ENCODE results near the gene PPARA. TPM values are rescaled to one million over a fixed set of nuclear protein-coding genes. Genes with fewer than 3 reads are reported as not detected.

Gene PPARA
- total RNA-seq, 2 experiments from 2014 or later: 17.9 to 18.1 TPM

- Mint-ChIP-seq H3K9me3 (ENCODE audit: insufficient read depth) (no peaks in the 10 kb centered on the region), H3K4me1 (ENCODE audit: low read depth) (peaks cover 32% of the 10 kb centered on the region), H3K27ac (peak overlapping the region; percentile 84), H3K4me3 (peak overlapping the region; percentile 7), H3K27me3 (ENCODE audit: low read depth) (no peaks in the 10 kb centered on the region), H3K36me3 (ENCODE audit: low read depth) (peaks cover 42% of the 10 kb centered on the region)
- CTCF ChIA-PET: interaction anchor here (0.9 to 2.0 kb wide), 3 partner anchors 10 to 57 kb away, joined by 3 to 11 read pairs (median 3); partner anchors contain the start of genes CDPF1 and GTSE1
- ATAC-seq: peak; percentile 68
- DNase-seq: peak; percentile 57
- POLR2A ChIA-PET: interaction anchor here (1.0 kb wide), 1 partner anchor 16 kb away, joined by 3 read pairs; no protein-coding TSS in a partner anchor
Measured at GRCh38 chr22:46239261-46240048, 89.1 kb downstream of the PPARA start.

GRCh38 chr22:46240073-46240472, 89.7 kb downstream of the PPARA start:
- POLR2A ChIA-PET: interaction anchor here (1.0 kb wide), 1 partner anchor 15 kb away, joined by 3 read pairs; no protein-coding TSS in a partner anchor

GRCh38 chr22:46240506-46240905, 90.2 kb downstream of the PPARA start:
- Mint-ChIP-seq H3K4me3 (peak overlapping the region; percentile 22), H3K9me3 (ENCODE audit: insufficient read depth) (no peaks in the 10 kb centered on the region), H3K36me3 (ENCODE audit: low read depth) (peaks cover 40% of the 10 kb centered on the region), H3K27ac (peak overlapping the region; percentile 84), H3K4me1 (ENCODE audit: low read depth) (peaks cover 32% of the 10 kb centered on the region), H3K27me3 (ENCODE audit: low read depth) (no peaks in the 10 kb centered on the region)
- CTCF ChIA-PET: interaction anchor here (0.9 to 2.0 kb wide), 3 partner anchors 9 to 56 kb away, joined by 3 to 11 read pairs (median 3); partner anchors contain the start of genes CDPF1 and GTSE1
- ATAC-seq (no peak), DNase-seq (no peak)
- POLR2A ChIA-PET: interaction anchor here (1.0 kb wide), 1 partner anchor 15 kb away, joined by 3 read pairs; no protein-coding TSS in a partner anchor

More at GRCh38 chr22:46240073-46240472, 89.7 kb downstream of the PPARA start:
- CTCF ChIA-PET: interaction anchor here (0.9 to 2.0 kb wide), 3 partner anchors 10 to 56 kb away, joined by 3 to 11 read pairs (median 3); partner anchors contain the start of genes CDPF1 and GTSE1
- peaks cover 41% of the 10 kb centered on the region for H3K36me3 Mint-ChIP-seq (ENCODE audit: low read depth)
- peaks cover 32% of the 10 kb centered on the region for H3K4me1 Mint-ChIP-seq (ENCODE audit: low read depth)
- DNase-seq (no peak), ATAC-seq (peak; percentile 31)
- no peaks in the 10 kb centered on the region for H3K9me3 Mint-ChIP-seq (ENCODE audit: insufficient read depth)
- no peaks in the 10 kb centered on the region for H3K27me3 Mint-ChIP-seq (ENCODE audit: low read depth)
- peak overlapping the region; percentile 22 for H3K4me3 Mint-ChIP-seq
- peak overlapping the region; percentile 84 for H3K27ac Mint-ChIP-seq

- H3K27me3 Mint-ChIP-seq (ENCODE audit: low read depth): no peaks in the 10 kb centered on the region
- DNase-seq: no peak
- peak overlapping the region; percentile 84 for H3K27ac Mint-ChIP-seq
- CTCF ChIA-PET: interaction anchor here (2.2 kb wide), 1 partner anchor 235 kb away, joined by 5 read pairs; no protein-coding TSS in a partner anchor
- no peak overlapping the region for H3K4me3 Mint-ChIP-seq
- peaks cover 32% of the 10 kb centered on the region for H3K4me1 Mint-ChIP-seq (ENCODE audit: low read depth)
- ATAC-seq: no peak
- POLR2A ChIA-PET: interaction anchor here (1.0 kb wide), 1 partner anchor 9 kb away, joined by 3 read pairs; the partner anchor contains the start of gene CDPF1
- peaks cover 39% of the 10 kb centered on the region for H3K36me3 Mint-ChIP-seq (ENCODE audit: low read depth)
- no peaks in the 10 kb centered on the region for H3K9me3 Mint-ChIP-seq (ENCODE audit: insufficient read depth)
Measured at GRCh38 chr22:46240907-46241306, 90.6 kb downstream of the PPARA start.

- ChIA-PET POLR2A (interaction anchor here (1.0 kb wide), 1 partner anchor 9 kb away, joined by 3 read pairs; the partner anchor contains the start of gene CDPF1), CTCF (interaction anchor here (2.2 kb wide), 1 partner anchor 235 kb away, joined by 5 read pairs; no protein-coding TSS in a partner anchor)
- Mint-ChIP-seq H3K4me1 (ENCODE audit: low read depth) (peaks cover 32% of the 10 kb centered on the region), H3K27ac (no peak overlapping the region), H3K4me3 (no peak overlapping the region), H3K27me3 (ENCODE audit: low read depth) (no peaks in the 10 kb centered on the region), H3K36me3 (ENCODE audit: low read depth) (peaks cover 40% of the 10 kb centered on the region), H3K9me3 (ENCODE audit: insufficient read depth) (no peaks in the 10 kb centered on the region)
- DNase-seq (no peak), ATAC-seq (no peak)
Measured at GRCh38 chr22:46241396-46242007, 91.2 kb downstream of the PPARA start.

- H3K27me3 Mint-ChIP-seq (ENCODE audit: low read depth): no peaks in the 10 kb centered on the region
- ATAC-seq (no peak), DNase-seq (no peak)
- no peaks in the 10 kb centered on the region for H3K9me3 Mint-ChIP-seq (ENCODE audit: insufficient read depth)
- H3K36me3 Mint-ChIP-seq (ENCODE audit: low read depth): peaks cover 35% of the 10 kb centered on the region
- CTCF ChIA-PET: interaction anchor here (2.2 kb wide), 1 partner anchor 236 kb away, joined by 5 read pairs; no protein-coding TSS in a partner anchor
- H3K4me1 Mint-ChIP-seq (ENCODE audit: low read depth): peaks cover 32% of the 10 kb centered on the region
- no peak overlapping the region for H3K4me3 Mint-ChIP-seq
- no peak overlapping the region for H3K27ac Mint-ChIP-seq
- POLR2A ChIA-PET: interaction anchor here (1.0 kb wide), 1 partner anchor 8 kb away, joined by 3 read pairs; the partner anchor contains the start of gene CDPF1
Measured at GRCh38 chr22:46242076-46242475, 91.8 kb downstream of the PPARA start.

GRCh38 chr22:46244771-46245170, 94.4 kb downstream of the PPARA start:
- no peak for ATAC-seq
- no peaks in the 10 kb centered on the region for H3K27me3 Mint-ChIP-seq (ENCODE audit: low read depth)
- H3K4me3 Mint-ChIP-seq: no peak overlapping the region
- no peak overlapping the region for H3K27ac Mint-ChIP-seq
- ChIA-PET POLR2A (interaction anchor here (0.8 to 1.0 kb wide), 2 partner anchors 51 to 53 kb away, joined by 3 read pairs; no protein-coding TSS in a partner anchor), CTCF (no interaction called here)
- no peak for DNase-seq
- H3K36me3 Mint-ChIP-seq (ENCODE audit: low read depth): peaks cover 26% of the 10 kb centered on the region
- peaks cover 36% of the 10 kb centered on the region for H3K4me1 Mint-ChIP-seq (ENCODE audit: low read depth)
- H3K9me3 Mint-ChIP-seq (ENCODE audit: insufficient read depth): no peaks in the 10 kb centered on the region

GRCh38 chr22:46245511-46245910, 95.2 kb downstream of the PPARA start:
- no peak overlapping the region for H3K4me3 Mint-ChIP-seq
- POLR2A ChIA-PET: interaction anchor here (0.8 kb wide), 1 partner anchor 51 kb away, joined by 3 read pairs; no protein-coding TSS in a partner anchor

GRCh38 chr22:46246178-46246577, 95.9 kb downstream of the PPARA start:
- Mint-ChIP-seq H3K4me3 (no peak overlapping the region), H3K27ac (no peak overlapping the region), H3K36me3 (ENCODE audit: low read depth) (peaks cover 23% of the 10 kb centered on the region), H3K4me1 (ENCODE audit: low read depth) (peaks cover 28% of the 10 kb centered on the region), H3K27me3 (ENCODE audit: low read depth) (no peaks in the 10 kb centered on the region), H3K9me3 (ENCODE audit: insufficient read depth) (no peaks in the 10 kb centered on the region)
- DNase-seq (no peak), ATAC-seq (no peak)
- ChIA-PET POLR2A (no interaction called here), CTCF (no interaction called here)

More at GRCh38 chr22:46245511-46245910, 95.2 kb downstream of the PPARA start:
- Mint-ChIP-seq H3K9me3 (ENCODE audit: insufficient read depth) (no peaks in the 10 kb centered on the region), H3K27me3 (ENCODE audit: low read depth) (no peaks in the 10 kb centered on the region), H3K4me1 (ENCODE audit: low read depth) (peaks cover 29% of the 10 kb centered on the region), H3K36me3 (ENCODE audit: low read depth) (peaks cover 26% of the 10 kb centered on the region), H3K27ac (no peak overlapping the region)
- CTCF ChIA-PET: no interaction called here
- ATAC-seq (no peak), DNase-seq (no peak)

GRCh38 chr22:46247443-46247975, 97.2 kb downstream of the PPARA start:
- no peak overlapping the region for H3K4me3 Mint-ChIP-seq
- POLR2A ChIA-PET: no interaction called here
- no peaks in the 10 kb centered on the region for H3K27me3 Mint-ChIP-seq (ENCODE audit: low read depth)

More at GRCh38 chr22:46247443-46247975, 97.2 kb downstream of the PPARA start:
- CTCF ChIA-PET: no interaction called here
- ATAC-seq: no peak
- Mint-ChIP-seq H3K36me3 (ENCODE audit: low read depth) (peaks cover 20% of the 10 kb centered on the region), H3K9me3 (ENCODE audit: insufficient read depth) (no peaks in the 10 kb centered on the region), H3K4me1 (ENCODE audit: low read depth) (peaks cover 29% of the 10 kb centered on the region), H3K27ac (no peak overlapping the region)
- no peak for DNase-seq

Data from activated CD8-positive, alpha-beta T cell treated with anti-CD3 and anti-CD28 coated beads, Interleukin-2, amount 10 ng/mL, durations not matched to agents 7 days and 5 days (primary cell).